GM11168 (cell line): ENCODE data around the gene ACTN2.

Experiments
- in situ Hi-C: fragments of 300-500 bp; cut with MboI; formaldehyde crosslinking; loops from one replicate; pipeline ENCODE4 v1.12.0; 2022; ENCODE audit warnings: low sequenced_read_pairs; ENCODE audit not compliant: unreplicated experiment

ACTN2 gene

DNA sequence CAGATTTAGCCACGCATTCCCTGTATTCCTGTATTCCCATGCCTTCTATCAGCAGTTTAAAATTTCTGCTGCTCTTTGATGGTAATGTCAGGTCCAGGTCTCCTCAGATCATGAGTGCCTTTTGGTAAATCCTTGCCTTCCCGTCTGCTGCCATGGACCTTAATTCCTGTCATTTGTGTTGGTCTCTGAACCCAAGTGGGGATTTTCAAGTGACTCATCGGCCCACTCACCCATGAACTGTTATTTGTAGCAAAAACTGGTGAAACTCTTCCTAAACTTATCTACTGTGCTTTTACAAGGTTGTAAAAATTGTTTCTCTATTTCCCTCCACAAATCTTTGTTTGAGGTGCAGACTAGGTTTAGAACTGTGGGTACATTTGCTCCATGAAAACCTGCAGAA, 47.4 kb downstream of the ACTN2 start:
- in situ Hi-C loops, result no loop called here

DNA sequence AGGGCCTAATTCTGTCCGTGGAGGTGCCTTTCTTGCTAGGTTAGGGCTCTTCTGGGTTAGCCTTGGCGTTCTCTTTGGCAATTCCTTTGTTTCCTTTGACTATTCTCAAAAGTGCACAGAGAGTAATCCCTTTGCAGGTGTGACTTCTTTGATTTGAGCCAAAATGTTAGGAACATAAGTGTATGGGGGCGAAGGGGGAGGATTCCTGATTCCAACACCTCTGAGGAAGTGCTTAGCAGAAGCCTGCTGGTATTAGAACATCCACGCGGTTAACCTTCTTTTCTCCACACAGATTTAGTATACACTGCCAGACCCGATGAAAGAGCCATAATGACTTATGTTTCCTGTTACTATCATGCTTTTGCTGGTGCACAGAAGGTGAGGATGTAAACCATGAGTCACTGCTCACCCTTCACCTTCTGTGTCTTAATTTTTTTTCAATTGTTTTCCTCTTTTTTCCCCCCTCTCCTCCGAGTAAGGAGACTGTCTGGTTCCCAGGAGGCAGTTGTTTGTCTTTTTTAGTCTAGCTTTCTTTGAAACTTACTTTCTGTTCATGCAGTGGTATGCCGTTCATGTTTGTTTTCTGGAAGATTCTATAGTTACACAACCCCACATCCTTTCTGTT, 48.0 kb downstream of the ACTN2 start:
- in situ Hi-C loops, result no loop called here

GRCh38 chr1:236736761-236737160, 50.5 kb downstream of the ACTN2 start:
- in situ Hi-C loops, result no loop called here

DNA sequence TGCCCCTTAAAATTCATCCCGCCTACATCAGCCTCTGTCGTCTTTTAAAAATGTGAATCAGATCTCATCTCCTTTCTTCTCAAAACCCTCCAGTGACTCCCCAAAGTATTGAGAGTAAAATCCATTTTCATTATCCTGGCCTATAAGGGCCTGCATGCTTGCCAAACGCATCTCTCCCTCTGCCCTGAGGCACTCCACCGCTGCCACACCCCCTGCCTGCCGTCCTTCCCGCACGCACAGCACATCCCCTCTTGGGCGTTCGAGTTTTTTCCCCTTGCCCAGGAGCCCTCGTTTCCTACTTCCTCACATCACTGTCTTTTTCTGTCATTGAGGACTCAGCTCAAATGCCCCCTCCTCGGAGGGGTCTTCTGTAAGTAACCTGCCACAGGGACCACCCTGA, 55.5 kb downstream of the ACTN2 start:
- in situ Hi-C loops, result no loop called here

GRCh38 chr1:236742421-236743160, 56.3 kb downstream of the ACTN2 start:
- in situ Hi-C loops, result no loop called here

DNA sequence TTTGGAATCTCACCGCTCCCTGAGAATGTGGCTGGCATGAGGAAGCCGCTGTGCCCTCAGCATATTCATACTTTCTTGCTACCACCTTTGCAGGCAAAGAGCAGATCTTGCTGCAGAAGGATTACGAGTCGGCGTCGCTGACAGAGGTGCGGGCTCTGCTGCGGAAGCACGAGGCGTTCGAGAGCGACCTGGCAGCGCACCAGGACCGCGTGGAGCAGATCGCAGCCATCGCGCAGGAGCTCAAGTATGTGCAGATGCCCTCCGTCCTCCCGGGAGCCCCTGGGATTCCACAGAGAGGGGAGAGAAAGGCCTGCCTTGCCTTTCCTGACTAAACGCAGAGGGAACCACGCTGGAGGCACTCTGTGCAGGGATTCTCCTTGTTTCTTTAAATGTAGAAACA, 58.2 kb downstream of the ACTN2 start:
- in situ Hi-C loops, result no loop called here

- in situ Hi-C loops, result no loop called here
These were observed 60.5 kb downstream of the ACTN2 start for GRCh38 chr1:236746785-236747184.

GRCh38 chr1:236747311-236747985, 61.1 kb downstream of the ACTN2 start:
- in situ Hi-C loops, result no loop called here

- in situ Hi-C loops, result no loop called here
These were observed 62.1 kb downstream of the ACTN2 start for GRCh38 chr1:236748268-236748870.

DNA sequence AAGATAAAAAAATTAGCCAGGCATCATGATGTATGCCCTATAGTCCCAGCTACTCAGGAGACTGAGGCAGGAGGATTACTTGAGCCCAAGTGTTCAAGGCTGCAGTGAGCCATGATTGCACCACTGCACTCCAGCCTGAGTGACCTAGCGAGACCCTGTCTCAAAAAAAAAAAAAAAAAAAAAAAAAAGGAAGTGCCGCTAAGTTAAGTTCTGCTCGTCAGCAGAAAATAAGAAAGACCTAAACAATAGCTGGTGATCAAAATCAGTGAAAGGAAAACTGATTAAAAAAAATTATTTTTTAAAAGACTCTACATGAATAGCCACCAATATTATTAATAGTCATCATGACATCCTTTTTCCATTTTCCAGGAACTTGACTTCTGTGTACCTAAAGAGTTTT, 64.6 kb downstream of the ACTN2 start:
- in situ Hi-C loops, result no loop called here

GRCh38 chr1:236751385-236751784, 65.1 kb downstream of the ACTN2 start:
- in situ Hi-C loops, result no loop called here

DNA sequence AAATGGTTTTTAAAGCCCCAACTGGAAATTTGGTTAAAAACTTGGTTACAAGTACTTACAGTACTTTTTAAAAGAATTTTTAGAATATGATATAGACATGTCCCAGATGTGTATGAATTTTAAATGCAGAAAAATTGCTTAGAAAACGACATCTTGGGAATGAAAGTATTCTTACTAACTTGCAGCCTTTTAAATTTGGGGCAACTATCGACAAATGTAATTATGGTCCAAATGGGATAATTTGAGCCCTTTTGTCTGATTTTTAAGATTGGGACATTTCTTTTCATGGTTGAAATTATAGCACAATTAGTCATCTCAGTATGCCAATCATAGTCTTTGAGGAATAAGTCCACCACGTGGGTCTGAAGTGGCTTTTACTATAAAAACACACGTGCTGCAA, 65.6 kb downstream of the ACTN2 start:
- in situ Hi-C loops, result no loop called here

GRCh38 chr1:236753516-236753915, 67.2 kb downstream of the ACTN2 start:
- in situ Hi-C loops, result no loop called here

- in situ Hi-C loops, result no loop called here
These were observed 67.7 kb downstream of the ACTN2 start for GRCh38 chr1:236753964-236754363.

DNA sequence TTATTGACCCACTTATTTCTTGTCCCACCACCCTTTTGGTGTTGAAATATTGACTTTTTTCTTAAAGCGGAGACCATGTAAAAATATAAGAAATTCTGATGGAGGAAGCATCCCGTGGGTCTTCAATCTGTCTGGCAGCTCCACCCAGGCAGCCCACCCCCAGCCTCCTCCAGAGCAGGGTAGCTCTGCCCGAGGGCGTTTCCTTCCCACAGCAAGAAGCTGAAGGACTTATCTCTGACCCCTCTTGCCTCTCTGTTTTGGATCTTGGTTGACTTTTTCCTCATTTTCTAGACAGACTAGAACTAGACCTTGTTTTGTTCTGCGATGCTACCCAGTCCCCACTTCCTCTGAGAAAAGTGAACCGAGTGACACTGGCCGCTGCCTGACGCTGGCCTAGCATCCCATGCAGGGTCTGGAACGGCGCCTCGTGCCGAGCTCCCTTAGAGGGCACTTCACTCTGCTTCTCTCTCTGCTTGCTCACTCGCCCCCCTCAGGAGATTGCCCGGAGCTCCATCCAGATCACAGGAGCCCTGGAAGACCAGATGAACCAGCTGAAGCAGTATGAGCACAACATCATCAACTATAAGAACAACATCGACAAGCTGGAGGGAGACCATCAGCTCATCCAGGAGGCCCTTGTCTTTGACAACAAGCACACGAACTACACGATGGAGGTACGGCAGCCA, 68.4 kb downstream of the ACTN2 start:
- in situ Hi-C loops, result no loop called here

DNA sequence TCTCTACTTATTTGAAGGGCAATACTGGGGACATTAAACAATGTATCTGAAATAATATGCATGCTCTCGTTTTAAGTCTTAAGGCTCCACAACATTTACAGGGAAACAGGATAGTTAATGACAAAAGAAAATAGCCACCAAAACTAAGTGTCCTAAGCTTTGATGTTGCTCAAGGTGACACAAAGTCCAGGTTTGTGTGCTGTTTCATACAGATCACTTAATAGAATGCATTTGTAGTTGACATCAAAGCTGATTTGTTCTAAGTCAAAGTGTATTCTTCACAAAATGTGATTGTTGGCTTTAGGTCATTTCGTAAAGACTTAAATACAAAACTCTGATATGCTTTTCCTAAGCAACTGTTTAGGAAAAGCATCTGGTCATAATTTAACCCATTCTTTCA, 71.3 kb downstream of the ACTN2 start:
- in situ Hi-C loops, result no loop called here

DNA sequence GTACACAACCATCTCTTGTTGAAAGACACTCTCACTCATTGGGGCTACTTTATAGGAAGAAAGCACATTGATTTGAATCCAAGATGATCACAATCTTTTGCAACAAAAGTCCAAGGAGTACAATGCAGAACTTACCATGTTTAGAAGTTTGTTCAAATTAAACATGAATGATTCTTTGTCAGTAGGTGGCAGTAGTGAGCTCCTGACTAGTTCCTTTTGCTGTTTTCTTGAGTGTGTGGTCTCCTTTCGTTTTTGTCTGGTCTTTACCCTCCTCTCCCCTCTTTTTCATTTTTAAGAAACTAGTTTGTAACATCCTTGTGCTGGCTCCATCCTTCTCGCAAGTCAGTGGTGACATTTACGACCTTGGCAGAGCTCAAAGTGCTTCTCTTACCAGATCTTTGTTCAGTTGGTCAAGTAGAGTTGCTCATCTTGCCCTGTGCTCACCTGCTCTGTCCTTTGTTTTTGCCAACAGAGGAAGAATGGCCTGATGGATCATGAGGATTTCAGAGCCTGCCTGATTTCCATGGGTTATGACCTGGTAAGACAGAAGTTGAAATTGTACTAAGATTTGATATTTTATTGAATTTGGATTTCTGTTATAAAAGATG, 73.1 kb downstream of the ACTN2 start:
- in situ Hi-C loops, result no loop called here

DNA sequence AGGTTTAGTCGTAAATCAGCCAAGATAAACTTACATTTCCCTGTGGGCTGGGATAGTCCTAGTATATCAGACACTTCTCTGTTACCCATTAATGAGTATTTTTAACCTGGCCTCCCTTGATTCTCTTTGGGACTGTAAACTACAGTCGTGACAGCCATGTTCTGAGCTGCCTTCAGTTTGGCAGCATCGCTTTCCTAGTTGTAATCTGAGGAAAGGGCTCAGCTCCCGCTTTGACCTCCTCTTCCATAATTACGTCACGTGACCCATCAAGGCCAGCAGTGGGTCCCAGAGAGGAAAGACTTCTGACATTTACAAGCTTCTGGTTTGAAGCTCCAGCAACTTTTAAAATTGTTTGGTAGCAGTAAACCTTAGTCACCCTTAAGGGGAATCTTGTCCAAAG, 74.2 kb downstream of the ACTN2 start:
- in situ Hi-C loops, result no loop called here

DNA sequence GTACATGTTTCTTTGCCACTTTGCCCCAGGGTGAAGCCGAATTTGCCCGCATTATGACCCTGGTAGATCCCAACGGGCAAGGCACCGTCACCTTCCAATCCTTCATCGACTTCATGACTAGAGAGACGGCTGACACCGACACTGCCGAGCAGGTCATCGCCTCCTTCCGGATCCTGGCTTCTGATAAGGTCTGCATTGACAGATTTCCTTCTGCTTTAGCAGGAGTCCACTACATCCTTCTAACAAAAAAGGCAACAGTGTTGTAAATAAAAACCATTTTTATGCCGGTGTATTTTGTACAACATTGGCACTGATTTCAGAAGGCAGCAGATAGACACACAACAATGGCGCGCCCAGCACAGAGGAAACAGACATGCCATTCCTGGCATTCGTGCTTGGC, 74.7 kb downstream of the ACTN2 start:
- in situ Hi-C loops, result no loop called here

DNA sequence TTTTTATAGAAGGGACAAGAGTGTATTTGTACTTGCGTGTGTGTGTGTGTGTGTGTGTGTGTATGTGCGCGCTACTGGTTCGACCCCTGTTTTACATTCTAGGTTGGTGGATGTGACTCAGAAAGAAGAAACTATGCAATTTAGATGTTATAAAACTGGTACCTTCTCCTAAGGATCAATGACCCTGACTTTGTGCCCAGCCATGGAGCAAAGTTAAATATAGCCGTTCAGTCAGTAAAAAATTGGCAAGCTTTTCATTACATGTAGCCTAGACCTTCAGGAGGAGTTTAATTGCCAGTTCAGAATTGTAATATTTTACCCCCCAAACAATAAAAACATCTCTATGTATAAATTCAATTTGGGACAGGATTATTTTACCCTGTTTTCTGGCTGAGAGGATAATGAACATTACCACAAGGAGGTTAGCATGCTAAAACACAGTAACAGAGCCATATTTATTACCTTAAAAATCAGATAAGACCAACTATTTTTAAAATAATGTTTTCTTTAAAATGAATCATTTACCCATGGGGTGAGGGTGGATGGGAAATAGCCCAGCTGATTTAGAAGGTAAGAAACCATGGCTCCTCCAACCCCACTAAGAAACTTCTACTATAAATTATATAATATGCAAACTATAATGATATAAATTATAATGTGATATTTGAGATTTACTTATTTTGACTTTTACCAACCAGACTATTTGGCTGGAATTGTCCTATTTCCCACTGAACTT, 75.3 kb downstream of the ACTN2 start:
- in situ Hi-C loops, result no loop called here
